ENCODE results near the gene BTD.

Gene BTD

DNA sequence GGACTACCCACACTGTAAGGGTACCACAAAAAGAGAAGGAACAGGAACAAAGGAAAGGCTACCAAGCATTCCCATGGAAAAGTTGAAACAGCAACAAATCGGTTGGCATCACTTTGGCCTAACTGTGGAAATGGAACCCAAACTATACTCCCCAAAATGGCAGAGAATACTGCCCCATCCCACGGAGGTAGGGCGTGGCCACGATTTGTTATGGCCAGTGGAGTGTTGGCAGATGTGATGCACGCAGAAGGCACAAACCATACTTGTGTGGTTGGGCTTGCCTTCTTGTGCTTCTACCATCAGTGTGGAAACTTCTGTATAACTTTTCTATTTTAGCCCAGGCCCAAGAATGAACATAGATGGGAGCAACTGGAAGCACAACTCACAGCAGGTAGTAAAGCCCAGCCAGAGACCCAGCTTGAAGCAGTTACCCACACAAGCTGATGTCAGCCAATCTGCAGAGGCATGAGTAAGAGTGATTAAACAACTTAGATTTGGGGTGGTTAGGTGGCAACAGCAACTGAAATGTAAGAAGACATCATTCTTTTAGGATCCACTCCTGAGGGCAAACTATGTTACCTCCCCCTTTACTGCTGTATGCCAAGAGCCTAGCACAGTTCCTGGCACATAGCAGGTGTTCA, 64.1 kb downstream of the BTD start:
- no peak for DNase-seq (ENCODE audit: low read depth in 2 of 2)

DNA sequence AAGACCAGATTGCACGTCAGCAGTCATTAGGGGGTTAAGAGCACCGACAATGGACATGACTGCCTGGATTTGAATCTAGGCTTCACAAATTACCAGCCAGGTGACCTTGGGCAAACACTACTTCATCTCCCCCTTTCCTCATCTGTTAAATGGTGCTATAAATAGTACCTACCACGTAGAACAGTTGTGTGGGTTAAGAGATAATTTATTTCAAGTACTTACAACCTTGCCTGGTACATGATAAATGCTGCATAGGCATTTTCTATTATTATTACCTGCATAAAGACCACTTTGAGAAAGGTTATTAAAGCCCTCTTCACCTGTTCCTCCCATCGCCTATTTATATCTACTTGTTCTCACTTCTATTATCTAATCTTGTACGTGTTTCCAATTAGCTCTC, 64.7 kb downstream of the BTD start:
- DNase-seq (ENCODE audit: low read depth in 2 of 2) = no peak

DNA sequence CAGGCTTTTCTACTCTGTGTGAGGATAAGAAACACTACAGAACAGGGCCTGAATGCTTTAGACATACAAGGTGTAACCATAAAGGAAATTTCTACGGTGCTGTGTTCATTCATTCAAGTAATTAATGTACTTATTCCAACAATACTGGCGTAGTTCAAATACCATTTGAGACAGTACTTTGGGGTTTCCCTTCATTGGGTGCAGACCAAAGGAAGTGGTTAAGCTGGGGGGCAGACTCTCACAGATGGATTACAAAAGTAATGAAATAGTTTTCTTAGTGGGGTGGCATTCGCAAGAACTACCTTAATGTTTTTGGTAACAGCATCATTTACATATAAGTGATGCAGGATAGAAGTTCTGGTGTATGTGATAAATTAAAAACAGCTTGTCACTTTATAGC, 65.9 kb downstream of the BTD start:
- no peak for DNase-seq (ENCODE audit: low read depth in 2 of 2)

DNA sequence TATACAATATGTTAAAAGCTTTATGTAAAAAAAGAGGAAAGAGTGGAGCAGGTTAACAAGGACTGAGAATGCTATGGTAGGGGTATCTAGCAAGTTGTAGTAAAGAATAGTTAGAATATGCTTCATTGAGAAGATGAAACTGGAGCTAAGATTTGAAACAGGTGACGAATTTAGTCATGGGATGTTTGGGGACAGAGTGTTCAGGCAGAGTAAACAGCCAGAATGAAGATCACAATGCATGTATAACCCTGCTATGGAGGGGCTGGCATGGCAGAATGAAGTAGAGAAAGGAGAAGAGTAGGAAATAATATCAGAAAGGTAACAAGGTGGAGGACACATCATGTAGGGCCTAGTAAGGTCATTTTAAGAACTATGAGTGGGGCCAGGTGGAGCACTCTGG, 72.0 kb downstream of the BTD start:
- DNase-seq (ENCODE audit: low read depth in 2 of 2) = no peak

DNA sequence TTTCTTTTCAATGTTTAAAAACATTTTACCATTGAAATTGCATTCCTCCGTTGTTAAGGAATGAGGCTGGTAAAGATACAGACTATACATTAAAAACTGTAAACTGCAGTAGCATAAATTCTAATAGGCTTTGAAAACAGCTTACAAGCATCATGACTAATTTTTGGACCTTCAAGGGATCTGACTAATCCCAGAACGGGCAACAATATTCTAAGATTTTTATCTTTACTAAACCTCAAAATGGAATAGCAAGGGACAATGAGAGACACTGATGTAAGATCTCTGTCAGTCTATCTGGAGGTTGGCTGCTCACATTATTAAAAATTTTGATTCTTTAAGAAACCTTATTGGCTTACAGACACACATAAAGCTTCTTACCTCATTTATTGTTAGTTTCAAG, 74.7 kb downstream of the BTD start:
- DNase-seq (ENCODE audit: low read depth in 2 of 2) = no peak

DNA sequence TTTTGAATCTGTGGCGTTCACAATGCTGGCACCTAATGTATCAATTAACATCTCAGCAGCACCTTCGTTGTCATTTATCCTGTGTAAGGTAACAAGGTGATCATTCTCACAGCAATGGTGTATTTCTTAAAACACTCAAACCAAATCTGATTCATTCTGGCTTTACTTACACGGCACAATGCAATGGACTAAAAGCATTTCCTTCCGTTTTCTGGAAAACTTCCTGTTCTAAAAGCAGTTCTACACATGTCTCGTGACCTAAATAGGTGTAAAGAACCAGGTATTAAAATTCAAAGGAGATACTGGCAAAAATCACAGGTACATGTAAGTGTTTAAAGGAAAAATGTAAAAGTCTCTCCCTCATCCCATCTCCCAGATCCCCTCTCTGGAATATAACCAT, 77.8 kb downstream of the BTD start:
- DNase-seq (ENCODE audit: low read depth in 2 of 2) = no peak

GRCh38 chr3:15681668-15682067, 80.1 kb downstream of the BTD start:
- no peak for DNase-seq (ENCODE audit: low read depth in 2 of 2)

DNA sequence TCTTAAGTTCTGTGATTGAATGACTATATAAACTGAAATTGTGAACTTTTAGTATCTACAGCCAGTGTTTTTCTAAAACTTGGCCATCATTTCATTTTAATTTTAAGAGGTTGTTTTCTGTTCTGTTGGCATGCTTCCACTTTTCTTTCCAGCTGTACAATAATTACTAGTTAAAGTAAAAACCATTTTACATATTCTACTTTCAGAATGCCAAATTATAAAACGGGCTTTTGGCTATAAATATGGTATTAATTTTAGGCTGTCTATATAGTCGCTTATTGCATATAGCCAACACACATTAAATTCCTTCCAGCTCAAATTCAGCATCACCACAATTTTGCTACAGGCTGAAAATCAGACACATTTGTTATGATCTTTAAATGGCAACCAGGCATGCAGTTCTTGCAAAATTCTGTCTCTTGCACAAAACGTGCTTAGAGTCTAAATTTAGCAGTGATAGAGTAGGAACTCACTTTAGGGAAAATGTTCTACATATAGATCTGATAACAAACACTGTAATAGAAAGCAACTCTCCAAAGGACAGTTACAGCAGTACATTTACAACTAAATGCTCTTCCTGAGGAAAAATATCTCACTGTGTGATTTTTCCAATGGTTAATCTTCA, 81.1 kb downstream of the BTD start:
- no peak for DNase-seq (ENCODE audit: low read depth in 2 of 2)

DNA sequence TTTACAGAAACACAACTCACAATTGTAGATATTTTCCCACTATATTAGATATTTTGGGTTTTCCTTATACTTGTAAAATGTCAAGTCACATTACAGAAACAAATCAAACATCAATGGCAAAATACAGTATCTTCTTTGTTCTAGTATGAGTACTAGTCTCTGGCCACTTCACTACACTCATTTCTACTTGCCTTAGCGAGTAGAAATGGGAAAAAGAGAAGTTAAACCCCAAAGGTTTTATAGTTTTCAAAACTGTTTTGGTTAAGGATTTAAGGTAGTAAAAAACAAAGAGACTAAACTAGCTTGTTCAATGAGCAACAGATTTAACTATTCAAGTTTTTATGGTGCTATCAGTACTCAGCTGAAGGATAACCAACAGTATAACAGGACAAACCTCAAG, 81.7 kb downstream of the BTD start:
- DNase-seq (ENCODE audit: low read depth in 2 of 2) = no peak

DNA sequence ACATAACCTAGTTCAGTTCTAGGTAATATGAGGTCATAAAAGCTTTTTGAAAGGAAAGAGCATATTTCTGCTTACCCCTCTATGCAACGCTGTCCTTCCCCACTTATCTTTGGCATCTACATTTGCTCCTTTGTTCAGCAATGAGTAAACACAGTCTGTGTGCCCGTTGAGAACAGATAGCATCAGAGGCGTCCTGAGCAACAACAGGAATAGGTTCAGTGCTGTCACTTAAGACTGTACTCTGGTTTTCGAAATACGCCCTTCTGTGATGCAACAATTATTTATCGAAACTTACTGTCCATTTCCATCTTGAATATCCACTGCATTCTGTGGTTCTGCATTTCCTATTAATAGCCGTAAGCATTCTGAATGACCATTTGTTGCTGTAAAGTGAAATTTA, 84.4 kb downstream of the BTD start:
- DNase-seq (ENCODE audit: low read depth in 2 of 2) = no peak

- no peak for DNase-seq (ENCODE audit: low read depth in 2 of 2)
Measured at GRCh38 chr3:15690230-15690629, 88.7 kb downstream of the BTD start.

DNA sequence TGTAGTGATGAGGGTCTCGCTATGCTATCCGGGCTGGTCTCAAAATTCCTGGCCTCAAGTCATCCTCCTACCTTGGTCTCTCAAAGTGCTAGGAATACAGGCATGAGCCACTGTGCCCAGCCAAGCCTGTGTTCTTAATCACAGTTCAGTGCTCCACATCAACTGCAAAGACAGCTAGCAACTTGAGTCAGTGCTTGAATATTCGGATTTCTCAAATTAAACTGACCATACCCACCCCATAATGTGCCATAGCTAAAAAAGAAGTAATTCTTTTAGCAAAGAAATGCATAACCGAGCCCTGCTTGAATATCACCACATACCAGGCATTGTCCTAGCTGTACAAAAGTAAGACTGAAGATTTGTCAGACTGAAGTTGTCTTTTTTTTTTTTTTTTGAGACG, 89.2 kb downstream of the BTD start:
- DNase-seq (ENCODE audit: low read depth in 2 of 2) = no peak

DNA sequence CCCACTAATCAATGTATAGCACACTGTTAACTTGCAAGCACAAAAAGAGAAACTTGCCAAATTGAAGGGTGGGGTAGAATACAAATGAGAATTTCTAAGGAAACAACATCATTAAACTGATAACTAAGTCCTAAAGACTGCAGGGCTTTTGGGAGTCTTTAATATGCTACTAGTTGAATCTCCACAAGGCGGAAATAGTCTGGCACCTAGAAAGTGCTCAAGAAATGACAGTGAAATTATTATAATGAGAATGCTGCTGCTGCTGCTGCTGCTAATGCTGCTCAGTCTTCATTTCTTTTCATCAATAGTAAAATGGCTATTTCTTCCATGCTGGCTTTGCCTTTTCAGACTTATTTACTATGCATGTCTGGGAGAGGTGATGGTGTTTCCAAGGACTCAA, 91.8 kb downstream of the BTD start:
- DNase-seq (ENCODE audit: low read depth in 2 of 2) = no peak

- DNase-seq (ENCODE audit: low read depth in 2 of 2) = no peak
Measured at GRCh38 chr3:15694628-15695027, 93.1 kb downstream of the BTD start.
